Activated T-cell treated with anti-CD3 and anti-CD28 coated beads, Interleukin-2, amount 50 U/mL, for 24 hours (primary cell): ENCODE results near the gene PLEKHD1.

Experiments
- DNase-seq: peaks from one replicate; pipeline ENCODE4 v3.0.0-alpha.2; 2020
- H3K27ac Mint-ChIP-seq: 2 replicates; pipeline ENCODE4 v1.8.0; 2020; ENCODE audit warnings: mild to moderate bottlenecking, mixed read lengths
- H3K27me3 Mint-ChIP-seq: 2 replicates; pipeline ENCODE4 v1.8.0; 2020; ENCODE audit warnings: mixed read lengths
- H3K36me3 Mint-ChIP-seq: 2 replicates; pipeline ENCODE4 v1.8.0; 2020; ENCODE audit warnings: low read depth, mixed read lengths
- H3K4me1 Mint-ChIP-seq: 2 replicates; pipeline ENCODE4 v1.8.0; 2020; ENCODE audit warnings: low read depth, mixed read lengths
- H3K4me3 Mint-ChIP-seq: 2 replicates; pipeline ENCODE4 v1.8.0; 2020; ENCODE audit warnings: mild to moderate bottlenecking, moderate library complexity, mixed read lengths
- H3K9me3 Mint-ChIP-seq: 2 replicates; pipeline ENCODE4 v1.8.0; 2020; ENCODE audit warnings: mixed read lengths

PLEKHD1 gene

DNA sequence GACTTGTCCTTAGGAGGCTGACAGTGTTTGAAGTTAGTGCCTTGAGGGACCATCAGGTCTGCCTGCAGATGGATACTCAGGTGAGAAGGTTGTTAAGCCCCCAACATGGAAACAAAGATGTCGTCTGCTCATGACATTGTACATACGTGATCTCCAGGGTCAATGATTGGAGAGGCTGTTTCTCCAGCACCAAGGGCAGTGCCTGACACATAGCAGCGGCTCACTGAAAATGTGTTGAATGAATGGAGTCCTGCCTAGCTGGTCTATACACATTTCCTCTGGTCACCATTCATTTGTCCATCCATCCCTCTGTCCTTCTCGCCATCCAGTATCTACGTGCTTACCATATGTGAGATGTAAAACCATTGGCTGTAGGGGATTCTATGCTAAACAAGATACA, 83.0 kb downstream of the PLEKHD1 start:
- Mint-ChIP-seq H3K9me3 (no peaks in the 10 kb centered on the region), H3K27ac (no peak overlapping the region), H3K4me3 (no peak overlapping the region), H3K27me3 (peaks cover 87% of the 10 kb centered on the region), H3K4me1 (peaks cover 5% of the 10 kb centered on the region), H3K36me3 (no peaks in the 10 kb centered on the region)
- DNase-seq = no peak

DNA sequence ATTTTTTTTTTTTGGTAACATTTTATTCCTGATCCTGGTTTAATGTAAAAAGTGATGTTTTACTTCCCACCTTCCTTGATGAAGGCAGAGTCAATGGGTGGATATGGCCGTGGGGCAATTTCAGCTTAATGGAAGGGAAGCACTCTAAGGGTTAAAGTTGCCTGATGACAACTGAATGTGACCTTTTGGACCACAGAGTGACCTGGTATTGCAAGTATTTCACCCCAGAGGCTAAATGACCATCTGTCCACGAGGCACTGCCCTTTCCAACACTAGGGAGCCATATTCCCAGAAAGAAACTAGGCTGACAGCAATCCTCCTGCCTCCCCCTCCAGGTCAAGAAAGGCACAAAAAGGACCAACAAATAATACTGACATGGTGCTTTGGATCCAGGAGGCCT, 85.3 kb downstream of the PLEKHD1 start:
- DNase-seq = no peak
- Mint-ChIP-seq H3K4me3 (no peak overlapping the region), H3K4me1 (peaks cover 14% of the 10 kb centered on the region), H3K27ac (no peak overlapping the region), H3K36me3 (no peaks in the 10 kb centered on the region), H3K9me3 (no peaks in the 10 kb centered on the region), H3K27me3 (peaks cover 86% of the 10 kb centered on the region)

DNA sequence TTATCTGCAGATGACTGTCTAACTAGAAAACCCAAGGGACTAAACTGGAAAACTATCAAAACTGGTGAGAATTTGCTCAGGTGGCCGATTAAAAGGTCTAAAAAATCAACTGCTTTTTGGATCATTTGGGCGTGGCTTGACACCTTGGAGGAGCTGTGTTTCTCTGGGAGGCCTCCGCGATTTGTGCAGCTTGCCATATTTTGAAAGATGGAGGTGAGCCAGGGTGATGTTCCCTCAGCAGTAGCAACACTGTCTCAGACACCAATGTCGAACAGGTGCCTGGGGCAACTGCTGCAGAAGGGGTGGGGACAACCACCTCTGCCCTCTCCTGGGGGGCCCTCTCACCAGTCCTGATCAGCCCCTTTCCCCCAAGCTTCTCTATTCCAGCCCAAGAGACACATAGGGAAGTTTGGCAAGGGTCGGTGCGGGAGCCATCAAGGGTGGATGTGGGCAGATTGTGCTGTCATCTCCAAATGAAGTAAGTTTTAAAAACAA, 86.4 kb downstream of the PLEKHD1 start:
- Mint-ChIP-seq H3K4me1 (peaks cover 14% of the 10 kb centered on the region), H3K36me3 (no peaks in the 10 kb centered on the region), H3K4me3 (no peak overlapping the region), H3K27ac (no peak overlapping the region), H3K9me3 (no peaks in the 10 kb centered on the region), H3K27me3 (peaks cover 84% of the 10 kb centered on the region)
- DNase-seq = no peak

DNA sequence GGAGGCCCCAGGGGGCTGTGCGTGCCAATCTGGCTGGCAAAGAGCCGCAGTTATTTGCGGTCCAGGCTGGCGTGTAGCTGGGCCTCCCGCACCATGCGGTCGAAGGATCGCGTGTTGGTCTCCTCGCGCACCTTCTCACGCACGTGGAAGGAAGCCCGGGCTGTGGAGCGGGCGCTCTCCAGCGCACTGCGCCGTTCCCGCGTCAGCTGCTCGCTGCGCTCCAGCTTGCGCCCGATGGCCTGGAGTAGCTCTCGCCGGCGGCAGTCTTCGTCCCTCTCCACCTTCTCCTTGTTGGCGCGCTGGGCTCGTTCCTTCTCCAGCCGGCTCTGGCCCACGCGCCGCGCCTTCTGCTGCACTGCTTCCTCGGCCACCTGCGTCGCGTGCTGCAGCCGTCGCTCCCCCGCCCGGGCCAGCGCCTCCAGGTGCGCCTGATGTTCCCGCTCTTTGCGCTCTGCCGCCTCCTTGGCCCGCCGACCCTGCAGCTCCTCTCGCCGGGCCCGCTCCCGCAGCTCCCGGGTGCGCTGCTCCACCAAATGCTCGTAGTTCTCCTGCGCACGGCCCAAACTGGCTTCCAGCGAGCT, 87.0 kb downstream of the PLEKHD1 start:
- H3K9me3 Mint-ChIP-seq = no peaks in the 10 kb centered on the region

DNA sequence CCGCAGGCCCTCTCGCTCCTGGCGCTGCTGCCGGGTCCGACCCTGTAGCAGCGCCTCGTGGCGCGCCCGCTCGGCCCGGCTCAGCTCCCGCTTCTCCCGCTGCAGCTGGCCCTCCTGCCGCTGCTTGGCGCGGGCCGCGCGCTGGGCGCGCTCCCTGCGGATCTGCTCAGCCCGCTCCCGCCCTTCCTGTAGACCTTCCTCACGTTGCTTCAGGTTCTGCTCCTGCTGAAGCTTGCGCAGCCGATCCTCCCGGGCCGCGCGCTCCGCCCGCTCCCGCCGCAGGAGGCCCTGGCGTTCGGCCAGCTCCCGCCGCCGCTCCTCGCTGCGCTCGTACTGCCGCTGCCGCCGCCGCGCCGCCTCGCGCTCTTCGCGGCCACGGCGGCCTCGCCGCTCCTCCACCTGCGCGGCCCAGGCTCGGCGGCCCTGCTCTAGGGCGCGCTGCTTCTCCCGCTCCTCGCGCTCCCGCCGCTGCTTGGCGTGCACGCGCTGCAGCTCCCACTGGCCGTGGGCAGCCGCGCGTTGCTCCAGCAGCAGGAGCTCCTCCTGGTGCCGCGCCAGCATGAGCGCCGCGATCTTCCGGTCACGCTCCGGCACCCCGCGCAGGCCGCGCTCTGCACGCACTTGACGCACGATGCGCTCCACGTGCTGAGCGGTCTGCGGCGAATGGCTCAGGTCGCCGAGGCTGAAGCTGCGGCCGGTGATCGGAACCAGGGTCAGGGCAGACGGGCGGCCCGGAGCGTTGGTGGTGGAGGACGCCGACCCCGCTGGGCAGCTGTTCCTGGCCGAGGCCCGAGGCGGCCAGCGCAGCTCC, 87.7 kb downstream of the PLEKHD1 start:
- Mint-ChIP-seq H3K4me3 (peak overlapping the region; percentile 20), H3K9me3 (no peaks in the 10 kb centered on the region), H3K4me1 (peaks cover 14% of the 10 kb centered on the region), H3K27ac (no peak overlapping the region), H3K36me3 (no peaks in the 10 kb centered on the region), H3K27me3 (peaks cover 85% of the 10 kb centered on the region)
- DNase-seq = peak; percentile 55

More for the DNA sequence above, 87.0 kb downstream of the PLEKHD1 start:
- peak; percentile 35 for DNase-seq
- H3K4me1 Mint-ChIP-seq = peaks cover 14% of the 10 kb centered on the region
- H3K4me3 Mint-ChIP-seq = no peak overlapping the region
- peaks cover 84% of the 10 kb centered on the region for H3K27me3 Mint-ChIP-seq
- no peak overlapping the region for H3K27ac Mint-ChIP-seq
- H3K36me3 Mint-ChIP-seq = no peaks in the 10 kb centered on the region

DNA sequence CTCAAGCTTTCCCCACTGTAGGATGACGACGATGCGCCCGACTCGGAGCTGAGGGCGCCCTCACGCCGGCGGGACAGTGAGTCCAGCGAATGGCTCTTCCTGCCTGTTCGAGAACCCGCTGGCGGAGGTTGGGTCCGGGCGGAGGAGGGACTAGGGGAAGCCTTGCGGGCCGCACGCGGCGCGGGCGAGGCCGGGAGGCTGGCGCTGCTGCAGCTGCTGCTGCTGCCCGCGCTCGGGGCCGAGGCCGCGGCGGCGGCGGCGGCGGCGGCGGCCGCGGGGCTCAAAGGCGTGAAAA, 88.3 kb downstream of the PLEKHD1 start:
- Mint-ChIP-seq H3K4me3 (no peak overlapping the region), H3K36me3 (no peaks in the 10 kb centered on the region), H3K27me3 (peaks cover 79% of the 10 kb centered on the region), H3K9me3 (no peaks in the 10 kb centered on the region), H3K4me1 (peaks cover 14% of the 10 kb centered on the region), H3K27ac (no peak overlapping the region)
- no peak for DNase-seq

DNA sequence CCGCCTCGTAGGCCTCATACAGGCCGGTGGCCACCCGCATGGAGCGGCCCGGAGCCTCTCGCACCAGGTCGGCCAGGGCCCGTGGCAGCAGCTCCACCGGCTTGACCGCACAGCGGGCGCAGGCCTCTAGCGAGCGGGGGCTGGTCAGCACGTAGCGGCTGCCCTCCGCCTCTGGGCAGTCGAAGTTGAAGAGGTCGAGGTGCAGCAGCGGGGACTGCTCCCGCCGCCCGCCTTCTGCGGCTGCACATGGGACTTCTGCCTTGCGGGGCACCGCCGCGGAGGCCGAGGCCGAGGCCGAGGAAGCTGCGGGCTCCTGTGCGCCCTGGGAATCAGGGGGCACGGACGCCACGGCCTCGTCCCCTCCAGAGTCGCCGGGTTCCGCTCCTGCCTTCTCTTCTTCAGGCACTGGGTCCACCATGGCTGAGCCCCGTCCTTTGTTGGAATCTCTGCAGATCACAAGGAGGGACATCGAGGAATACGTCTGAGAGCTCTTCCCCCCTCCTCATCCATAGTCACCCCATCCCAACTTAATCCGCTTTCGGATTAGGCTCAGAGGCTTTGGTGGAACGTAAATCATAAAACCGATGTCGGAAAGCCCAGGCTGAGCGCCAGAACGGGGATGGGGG, 88.8 kb downstream of the PLEKHD1 start:
- H3K27ac Mint-ChIP-seq = no peak overlapping the region
- no peaks in the 10 kb centered on the region for H3K9me3 Mint-ChIP-seq
- H3K36me3 Mint-ChIP-seq = no peaks in the 10 kb centered on the region
- peak overlapping the region; percentile 20 for H3K4me3 Mint-ChIP-seq
- H3K27me3 Mint-ChIP-seq = peaks cover 74% of the 10 kb centered on the region
- H3K4me1 Mint-ChIP-seq = peaks cover 14% of the 10 kb centered on the region
- DNase-seq = peak; percentile 39

DNA sequence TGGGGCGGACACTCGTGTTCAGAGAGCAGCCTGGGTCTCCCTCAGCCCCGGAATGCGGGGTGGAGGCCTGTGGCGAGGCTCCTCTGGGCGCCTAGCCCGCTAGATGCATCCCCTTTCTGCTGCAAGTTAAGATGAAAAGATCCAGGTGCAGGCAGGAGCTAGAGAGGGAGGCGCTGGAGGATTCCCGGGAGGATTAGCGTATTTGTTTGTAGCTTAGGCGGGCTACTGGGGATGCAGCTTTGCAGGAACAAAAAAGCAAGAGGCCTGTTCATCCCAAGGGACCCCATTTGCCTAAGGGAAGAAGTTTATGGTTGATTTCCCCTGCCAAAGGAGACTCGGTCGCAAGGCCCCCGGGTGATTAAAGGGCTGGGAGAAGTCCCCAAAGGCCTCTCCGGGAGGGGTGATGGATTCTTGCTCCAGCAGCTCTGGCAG, 89.3 kb downstream of the PLEKHD1 start:
- DNase-seq = no peak
- Mint-ChIP-seq H3K36me3 (no peaks in the 10 kb centered on the region), H3K27ac (no peak overlapping the region), H3K9me3 (no peaks in the 10 kb centered on the region), H3K27me3 (peaks cover 70% of the 10 kb centered on the region), H3K4me1 (peaks cover 14% of the 10 kb centered on the region), H3K4me3 (peak overlapping the region; percentile 20)

DNA sequence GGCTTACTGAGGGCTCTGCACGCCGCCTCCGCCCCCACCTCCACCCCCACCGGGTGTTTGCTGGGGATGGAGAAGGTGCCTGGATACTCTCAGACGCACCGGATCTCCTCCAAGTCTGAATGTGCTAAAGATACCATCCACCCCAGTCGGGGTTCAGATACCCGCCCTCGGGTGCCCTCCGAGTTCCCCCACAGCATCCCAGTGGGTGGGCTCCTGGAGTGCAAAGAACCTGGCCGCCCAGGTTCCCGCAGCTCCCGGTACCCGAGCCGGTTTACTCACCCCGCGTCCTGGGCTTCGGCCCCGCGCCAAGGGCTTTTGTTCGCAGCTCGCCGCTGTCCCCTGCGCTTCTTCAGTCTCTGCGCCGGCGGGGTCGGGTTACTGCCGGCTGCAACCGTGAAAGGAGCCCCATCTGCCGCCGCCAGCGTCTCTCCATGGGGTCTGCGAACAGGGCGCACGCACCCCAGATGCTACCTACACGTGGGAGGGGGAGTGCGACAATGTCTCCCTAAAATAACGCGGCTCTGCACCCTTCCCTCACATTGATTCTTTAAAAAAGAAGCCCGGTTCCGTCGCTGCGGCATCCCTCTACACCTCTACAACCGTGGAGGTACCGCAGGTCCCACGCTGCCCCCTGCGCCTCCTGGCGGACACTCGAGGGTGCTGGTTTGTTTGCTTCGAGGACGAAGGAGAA, 89.9 kb downstream of the PLEKHD1 start, which contains the start of gene CCDC177:
TSS of gene CCDC177 (minus strand) at position 609 of the 691 bp plus-strand sequence. CDS start 1,249 bp downstream, outside the sequence.
- Mint-ChIP-seq H3K9me3 (no peaks in the 10 kb centered on the region), H3K4me3 (peak within 1 kb of the TSS; percentile 69), H3K27me3 (peaks cover 65% of the 10 kb centered on the region), H3K27ac (no peak within 1 kb of the TSS), H3K4me1 (peaks cover 14% of the 10 kb centered on the region), H3K36me3 (no peaks in the 10 kb centered on the region)
- peak; percentile 84 for DNase-seq

DNA sequence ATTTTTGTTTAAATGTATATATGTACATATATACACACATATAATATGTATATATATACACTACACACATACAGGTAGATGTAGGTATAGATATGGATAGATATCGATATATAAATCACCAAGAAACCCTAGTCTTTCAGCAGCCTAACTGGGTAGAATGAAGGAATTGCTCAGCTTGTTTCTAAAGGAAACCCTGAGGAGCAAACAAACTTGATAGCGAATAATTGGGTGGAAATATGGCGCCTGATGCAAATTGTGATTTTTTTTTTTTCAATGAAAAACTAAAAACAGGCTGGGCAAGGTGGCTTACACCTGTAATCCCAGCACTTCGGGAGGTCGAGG, 90.4 kb downstream of the PLEKHD1 start:
- H3K4me1 Mint-ChIP-seq = peaks cover 14% of the 10 kb centered on the region
- DNase-seq = no peak
- H3K4me3 Mint-ChIP-seq = no peak overlapping the region
- peaks cover 60% of the 10 kb centered on the region for H3K27me3 Mint-ChIP-seq
- no peaks in the 10 kb centered on the region for H3K36me3 Mint-ChIP-seq
- no peak overlapping the region for H3K27ac Mint-ChIP-seq
- H3K9me3 Mint-ChIP-seq = no peaks in the 10 kb centered on the region

DNA sequence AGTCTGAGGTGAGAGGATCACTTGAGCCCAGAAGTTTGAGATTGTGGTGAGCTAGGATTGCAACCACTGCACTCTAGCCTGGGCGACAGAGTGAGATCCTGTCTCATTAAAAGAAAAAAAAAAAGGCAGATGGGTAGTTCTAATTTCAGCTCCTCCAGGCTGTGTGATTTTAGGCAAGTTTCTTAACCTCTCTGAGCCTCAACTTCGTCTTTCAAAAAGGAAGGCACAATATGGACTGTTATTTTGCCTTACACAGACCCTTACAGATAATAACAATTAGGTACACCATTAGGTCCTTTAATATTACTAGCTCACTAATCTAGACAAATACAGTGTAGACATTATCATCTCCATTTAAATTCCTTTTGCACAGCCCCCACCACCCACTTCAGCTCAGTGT, 94.9 kb downstream of the PLEKHD1 start:
- Mint-ChIP-seq H3K27me3 (peaks cover 21% of the 10 kb centered on the region), H3K9me3 (no peaks in the 10 kb centered on the region), H3K36me3 (no peaks in the 10 kb centered on the region), H3K4me1 (peaks cover 2% of the 10 kb centered on the region), H3K4me3 (no peak overlapping the region), H3K27ac (no peak overlapping the region)
- no peak for DNase-seq

DNA sequence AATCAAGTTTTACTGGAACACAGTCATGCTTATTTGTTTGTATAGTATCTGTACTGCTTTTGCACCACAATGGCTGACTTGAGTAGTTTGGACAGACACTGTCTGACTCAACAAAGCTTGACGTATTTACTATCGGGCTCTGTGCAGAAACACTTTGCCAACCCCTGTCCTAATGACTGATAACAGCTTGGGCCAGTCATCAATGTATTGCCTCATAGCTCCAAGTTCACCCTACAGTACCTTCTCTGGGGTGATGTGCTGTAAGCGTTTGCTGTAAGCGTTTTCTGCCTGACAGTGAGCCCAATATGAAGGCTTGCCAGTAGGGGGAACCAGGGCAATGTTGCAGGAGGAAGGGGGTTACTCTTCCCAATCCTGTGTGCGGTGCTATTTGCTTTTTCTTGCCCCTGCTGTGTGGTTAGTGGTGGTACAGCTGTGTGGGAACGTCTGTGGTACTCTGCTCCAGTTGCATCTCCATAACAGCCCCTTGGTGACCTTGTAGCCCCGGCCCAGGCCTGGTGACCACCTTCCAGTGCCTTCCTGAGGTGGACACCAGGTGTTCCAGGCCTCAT, 95.6 kb downstream of the PLEKHD1 start:
- Mint-ChIP-seq H3K4me3 (no peak overlapping the region), H3K27ac (no peak overlapping the region), H3K4me1 (no peaks in the 10 kb centered on the region), H3K27me3 (peaks cover 16% of the 10 kb centered on the region), H3K9me3 (no peaks in the 10 kb centered on the region), H3K36me3 (no peaks in the 10 kb centered on the region)
- DNase-seq = no peak
